ACC112 (cell line): ENCODE results near the gene ASMT.

Source experiments
- H2AFZ ChIP-seq: fragments of 200-600 bp; sonication (generic); one replicate; pipeline ENCODE4 v1.6.0; 2017; ENCODE audit warnings: antibody characterized with exemption, low read length; ENCODE audit not compliant: unreplicated experiment
- H3K27ac ChIP-seq: fragments of 200-600 bp; sonication (generic); 2 replicates; pipeline ENCODE4 v1.5.1; 2014; ENCODE audit warnings: low read depth, mild to moderate bottlenecking, antibody characterized with exemption, low read length, moderate library complexity
- H3K27me3 ChIP-seq: fragments of 200-600 bp; sonication (generic); 2 replicates; pipeline ENCODE4 v1.6.1; 2014; ENCODE audit warnings: mild to moderate bottlenecking, antibody characterized with exemption, low read length, moderate library complexity, mixed read lengths; ENCODE audit not compliant: insufficient read depth
- H3K36me3 ChIP-seq: fragments of 200-600 bp; sonication (generic); 2 replicates; pipeline ENCODE4 v1.6.1; 2016; ENCODE audit warnings: mild to moderate bottlenecking, antibody characterized with exemption, low read length, moderate library complexity, mixed read lengths; ENCODE audit not compliant: insufficient read depth
- H3K4me1 ChIP-seq: fragments of 200-600 bp; sonication (generic); one replicate; pipeline ENCODE4 v1.6.1; 2016; ENCODE audit warnings: low read length, mixed read lengths; ENCODE audit not compliant: insufficient read depth, unreplicated experiment, control insufficient read depth
- H3K4me3 ChIP-seq: fragments of 200-600 bp; sonication (generic); 2 replicates; pipeline ENCODE4 v1.5.1; 2014; ENCODE audit warnings: mild to moderate bottlenecking, low read depth, low read length
- H3K79me2 ChIP-seq: fragments of 200-600 bp; sonication (generic); one replicate; pipeline ENCODE4 v1.6.0; 2016; ENCODE audit warnings: low read length; ENCODE audit not compliant: control insufficient read depth, unreplicated experiment, insufficient read depth

Gene ASMT

DNA sequence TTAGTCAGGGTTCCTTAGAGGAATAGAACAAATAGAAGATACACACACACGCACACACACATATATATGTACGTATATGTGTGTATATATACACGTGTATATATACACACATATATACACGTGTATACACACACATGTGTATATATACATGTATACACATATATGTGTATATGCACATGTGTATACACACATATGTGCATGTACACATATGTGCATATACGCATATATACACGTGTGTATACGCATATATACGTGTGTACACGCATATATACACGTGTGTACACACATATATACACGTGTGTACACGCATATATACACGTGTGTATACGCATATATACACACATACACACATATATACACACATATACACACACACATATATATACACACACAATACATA lies 41.5 kb downstream of the ASMT start:
- H2AFZ ChIP-seq = no peak overlapping the region
- H3K79me2 ChIP-seq = no peaks in the 10 kb centered on the region
- H3K4me3 ChIP-seq = no peak overlapping the region
- H3K27me3 ChIP-seq = no peaks in the 10 kb centered on the region
- H3K36me3 ChIP-seq = no peaks in the 10 kb centered on the region
- H3K4me1 ChIP-seq = peaks cover 8% of the 10 kb centered on the region
- H3K27ac ChIP-seq = no peak overlapping the region

DNA sequence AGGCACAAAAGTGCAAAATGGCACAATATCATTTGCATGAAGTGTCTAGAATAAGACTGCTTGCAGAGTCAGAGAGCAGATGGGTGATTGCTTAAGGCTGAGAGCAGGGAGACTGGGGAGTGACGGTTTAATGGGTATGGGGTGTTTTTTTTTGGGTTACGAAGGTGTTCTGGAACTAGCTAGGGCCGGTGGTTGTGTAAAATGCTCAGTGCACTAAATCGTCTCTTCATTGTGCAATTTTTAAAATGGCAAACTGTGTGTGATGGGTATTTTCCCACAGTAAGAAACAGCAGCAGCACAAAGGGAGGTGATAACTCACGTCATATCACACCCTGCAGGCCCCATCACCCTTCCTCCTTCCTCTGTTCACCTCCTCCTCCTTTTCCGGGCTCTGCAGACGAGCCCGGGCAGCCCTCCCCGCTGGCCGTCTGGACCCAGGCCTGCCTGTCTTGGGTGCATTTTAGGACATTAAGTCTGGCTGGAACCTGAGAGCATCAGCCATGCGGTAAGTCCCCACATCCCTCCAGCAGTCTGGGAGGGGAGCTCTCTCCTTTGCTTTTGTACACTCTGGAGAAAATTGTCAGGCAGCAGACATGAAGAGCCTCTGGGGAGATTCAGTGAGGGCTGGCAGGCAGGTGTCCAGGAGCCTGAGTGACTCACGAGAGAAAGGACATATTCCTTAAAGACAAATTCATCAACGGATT lies 42.7 kb downstream of the ASMT start:
- H3K27ac ChIP-seq = no peak overlapping the region
- no peak overlapping the region for H2AFZ ChIP-seq
- H3K79me2 ChIP-seq = no peaks in the 10 kb centered on the region
- H3K4me1 ChIP-seq = peaks cover 8% of the 10 kb centered on the region
- H3K4me3 ChIP-seq = no peak overlapping the region
- no peaks in the 10 kb centered on the region for H3K36me3 ChIP-seq
- no peaks in the 10 kb centered on the region for H3K27me3 ChIP-seq

DNA sequence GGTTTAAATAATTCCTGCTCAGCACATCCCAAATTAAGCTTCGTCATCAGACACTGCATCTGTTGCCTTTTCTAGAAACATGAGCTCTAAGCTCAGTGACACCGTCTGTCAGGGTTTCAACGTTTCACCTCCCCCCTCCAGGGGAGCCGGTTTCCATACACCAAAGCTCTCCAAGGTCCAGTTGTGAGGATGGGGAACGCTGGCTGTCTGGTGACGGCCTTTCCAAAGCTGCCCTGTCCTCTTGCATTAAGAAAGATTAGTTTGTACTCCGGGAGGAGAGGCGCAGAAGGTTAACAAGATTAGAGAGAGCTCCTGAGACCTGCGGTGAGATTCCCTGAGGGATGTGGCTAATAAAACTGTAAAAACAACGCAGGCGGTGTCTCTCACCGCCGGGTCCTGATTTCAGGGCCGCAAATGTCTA lies 43.2 kb downstream of the ASMT start:
- H3K27ac ChIP-seq = no peak overlapping the region
- no peaks in the 10 kb centered on the region for H3K36me3 ChIP-seq
- no peaks in the 10 kb centered on the region for H3K27me3 ChIP-seq
- H3K4me1 ChIP-seq = peaks cover 8% of the 10 kb centered on the region
- peak overlapping the region; percentile 13 for H2AFZ ChIP-seq
- no peaks in the 10 kb centered on the region for H3K79me2 ChIP-seq
- peak overlapping the region; percentile 14; the same call in 1 of the 2 replicates for H3K4me3 ChIP-seq

DNA sequence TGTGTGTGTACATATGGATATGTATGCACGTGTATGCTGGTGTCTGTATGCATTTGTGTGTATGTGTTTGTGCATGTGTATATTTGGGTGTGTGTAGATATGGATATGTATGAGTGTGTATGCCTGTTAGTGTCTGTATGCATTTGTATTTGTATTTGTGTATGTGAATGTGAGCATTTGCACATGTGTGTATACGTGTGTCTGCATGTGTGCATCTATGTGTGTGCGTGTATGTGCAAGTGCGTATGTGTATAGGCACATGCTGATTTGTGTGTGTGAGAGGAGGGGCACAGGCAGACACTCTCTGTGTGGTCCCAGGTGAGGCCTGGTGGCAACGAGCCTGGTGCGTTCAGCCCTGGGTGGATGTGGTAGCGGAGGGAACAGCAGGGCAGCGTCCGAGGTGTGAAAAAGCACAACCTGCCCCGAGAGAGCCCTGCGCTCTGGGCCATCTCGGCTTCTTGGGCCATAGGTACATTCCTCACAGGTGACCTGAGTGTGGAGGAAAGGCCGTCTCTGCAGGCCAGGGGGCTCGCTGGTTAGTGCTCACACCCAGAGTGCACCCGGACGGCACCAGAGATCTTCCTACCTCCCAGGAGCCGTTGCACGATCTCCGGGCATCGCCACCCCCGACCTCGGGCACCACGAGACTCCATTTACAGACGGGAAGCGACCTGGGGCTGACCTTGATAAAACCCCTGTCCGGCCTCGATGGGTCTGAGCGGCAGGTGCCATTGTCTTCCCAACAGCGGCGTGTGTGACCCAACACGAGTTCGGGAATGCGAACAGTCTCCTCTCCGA lies 45.0 kb downstream of the ASMT start:
- peaks cover 8% of the 10 kb centered on the region for H3K4me1 ChIP-seq
- no peak overlapping the region for H3K27ac ChIP-seq
- no peaks in the 10 kb centered on the region for H3K79me2 ChIP-seq
- no peak overlapping the region for H2AFZ ChIP-seq
- H3K27me3 ChIP-seq = peaks cover 7% of the 10 kb centered on the region; the same call in 1 of the 2 replicates
- H3K36me3 ChIP-seq = no peaks in the 10 kb centered on the region
- no peak overlapping the region for H3K4me3 ChIP-seq

DNA sequence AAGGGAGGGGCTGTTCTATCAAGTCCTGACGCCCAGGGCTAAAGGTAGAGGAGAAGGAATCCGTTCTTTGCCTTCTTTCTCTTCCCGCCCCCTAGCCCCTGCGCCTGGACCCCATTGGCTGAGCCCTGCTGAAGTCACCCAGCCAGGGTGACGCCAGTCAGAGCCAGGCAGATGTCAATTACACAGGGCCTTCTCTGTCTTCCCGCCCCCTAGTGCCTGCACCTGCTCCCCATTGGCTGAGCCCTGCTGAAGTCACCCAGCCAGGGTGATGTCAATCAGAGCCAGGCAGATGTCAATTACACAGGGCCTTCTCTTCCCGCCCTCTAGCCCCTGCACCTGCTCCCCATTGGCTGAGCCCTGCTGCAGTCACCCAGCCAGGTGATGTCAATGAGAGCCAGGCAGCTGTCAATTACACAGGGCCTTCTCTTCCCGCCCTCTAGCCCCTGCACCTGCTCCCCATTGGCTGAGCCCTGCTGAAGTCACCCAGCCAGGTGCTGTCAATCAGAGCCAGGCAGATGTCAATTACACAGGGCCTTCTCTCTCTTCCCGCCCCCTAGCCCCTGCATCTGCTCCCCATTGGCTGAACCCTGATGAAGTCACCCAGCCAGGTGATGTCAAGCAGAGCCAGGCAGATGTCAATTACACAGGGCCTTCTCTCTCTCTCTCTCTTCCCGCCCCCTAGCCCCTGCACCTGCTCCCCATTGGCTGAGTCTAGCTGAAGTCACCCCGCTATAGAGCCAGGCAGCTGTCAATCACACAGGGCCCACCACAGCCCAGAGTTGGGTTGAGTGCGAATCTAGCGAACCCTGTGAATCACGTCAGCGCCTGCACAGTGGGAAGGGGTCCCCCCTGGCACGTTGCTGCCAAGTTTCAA lies 46.4 kb downstream of the ASMT start:
- peaks cover 7% of the 10 kb centered on the region; the same call in 1 of the 2 replicates for H3K27me3 ChIP-seq
- no peak overlapping the region for H3K27ac ChIP-seq
- H3K36me3 ChIP-seq = no peaks in the 10 kb centered on the region
- no peaks in the 10 kb centered on the region for H3K79me2 ChIP-seq
- no peak overlapping the region for H3K4me3 ChIP-seq
- H3K4me1 ChIP-seq = peaks cover 8% of the 10 kb centered on the region
- H2AFZ ChIP-seq = no peak overlapping the region

DNA sequence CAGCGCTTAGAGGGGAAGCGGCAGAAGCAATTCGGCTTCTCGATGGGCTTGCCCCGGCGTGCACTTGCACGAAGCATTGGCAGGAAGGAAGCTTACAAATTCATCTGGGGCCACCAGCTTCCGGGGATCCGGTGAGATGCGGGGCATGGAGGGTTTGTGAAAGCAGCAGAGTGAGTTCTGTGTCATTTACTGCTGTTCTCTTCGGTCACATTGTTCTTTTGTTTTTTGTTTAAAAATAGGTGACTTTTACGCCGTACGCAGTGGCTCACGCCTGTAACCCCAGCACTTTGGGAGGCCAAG lies 47.0 kb downstream of the ASMT start:
- Histone ChIP-seq H3K27ac (no peak overlapping the region), H3K27me3 (peaks cover 7% of the 10 kb centered on the region; the same call in 1 of the 2 replicates), H3K79me2 (no peaks in the 10 kb centered on the region), H3K36me3 (no peaks in the 10 kb centered on the region), H3K4me3 (no peak overlapping the region), H2AFZ (no peak overlapping the region), H3K4me1 (peaks cover 8% of the 10 kb centered on the region)

DNA sequence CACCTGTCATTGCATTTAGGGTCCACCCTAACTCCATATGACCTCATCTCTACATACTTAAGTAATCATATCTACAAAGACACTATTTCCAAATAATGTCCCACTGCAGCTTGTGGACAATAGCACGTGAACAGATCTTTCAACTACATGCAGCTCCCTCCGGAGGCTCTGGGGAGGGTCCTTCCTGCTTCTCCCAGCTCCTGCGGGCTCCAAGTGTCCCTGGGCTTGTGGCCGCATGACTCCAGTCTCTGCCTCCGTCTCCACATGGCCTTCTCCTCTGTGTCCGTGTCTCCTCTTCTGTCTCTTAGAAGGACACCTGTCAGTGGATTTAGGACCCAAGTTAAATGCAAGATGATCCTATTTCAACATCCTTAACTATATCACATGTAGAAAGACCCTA lies 52.7 kb downstream of the ASMT start:
- Histone ChIP-seq H3K27ac (no peak overlapping the region), H3K4me3 (no peak overlapping the region), H3K79me2 (no peaks in the 10 kb centered on the region), H3K36me3 (no peaks in the 10 kb centered on the region), H3K4me1 (no peaks in the 10 kb centered on the region), H3K27me3 (peaks cover 14% of the 10 kb centered on the region; the same call in 1 of the 2 replicates), H2AFZ (no peak overlapping the region)

DNA sequence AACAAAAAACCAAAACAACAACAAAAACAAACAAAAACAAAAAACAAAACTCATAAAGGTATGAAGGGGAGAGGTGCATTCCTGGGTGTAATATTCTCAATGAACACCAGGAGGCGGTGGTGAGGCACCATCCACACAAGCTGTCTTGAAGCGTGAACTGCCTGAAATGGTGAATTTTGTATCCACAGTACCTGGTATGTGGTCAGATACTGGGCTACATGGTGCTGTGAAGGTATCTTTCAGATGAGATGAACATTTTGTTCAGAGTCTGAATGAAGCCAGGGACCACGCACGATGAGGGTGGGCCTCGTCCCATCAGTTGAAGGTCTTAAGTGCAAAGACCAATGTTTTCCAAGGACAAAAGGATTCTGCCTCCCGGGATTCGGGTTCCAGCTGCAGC lies 58.5 kb downstream of the ASMT start:
- H3K79me2 ChIP-seq = no peaks in the 10 kb centered on the region
- no peaks in the 10 kb centered on the region for H3K4me1 ChIP-seq
- H3K27ac ChIP-seq = no peak overlapping the region
- no peaks in the 10 kb centered on the region for H3K27me3 ChIP-seq
- no peaks in the 10 kb centered on the region for H3K36me3 ChIP-seq
- H2AFZ ChIP-seq = no peak overlapping the region
- no peak overlapping the region for H3K4me3 ChIP-seq

DNA sequence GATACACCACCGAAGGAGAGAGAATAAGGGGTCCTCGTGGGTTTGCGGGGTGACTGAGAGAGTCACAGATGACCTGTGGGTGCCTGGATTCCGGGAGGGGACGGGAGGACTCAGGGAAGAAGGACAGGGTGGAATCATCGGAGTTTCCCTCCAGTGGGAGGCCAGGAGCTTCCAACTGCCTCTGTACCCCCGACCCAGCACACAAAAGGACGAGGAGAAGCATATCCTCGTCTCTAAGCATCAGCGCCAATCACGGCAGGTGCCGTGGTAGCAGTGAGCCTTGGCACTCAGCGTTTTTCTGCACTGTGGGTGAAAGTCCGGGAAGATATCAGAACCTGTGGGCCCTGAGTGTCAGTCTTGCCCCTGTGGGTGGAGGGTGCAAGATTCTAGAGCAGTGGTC lies 62.0 kb downstream of the ASMT start:
- no peaks in the 10 kb centered on the region for H3K36me3 ChIP-seq
- H3K4me1 ChIP-seq = no peaks in the 10 kb centered on the region
- H2AFZ ChIP-seq = no peak overlapping the region
- H3K27me3 ChIP-seq = no peaks in the 10 kb centered on the region
- no peak overlapping the region for H3K27ac ChIP-seq
- H3K79me2 ChIP-seq = no peaks in the 10 kb centered on the region
- H3K4me3 ChIP-seq = no peak overlapping the region

DNA sequence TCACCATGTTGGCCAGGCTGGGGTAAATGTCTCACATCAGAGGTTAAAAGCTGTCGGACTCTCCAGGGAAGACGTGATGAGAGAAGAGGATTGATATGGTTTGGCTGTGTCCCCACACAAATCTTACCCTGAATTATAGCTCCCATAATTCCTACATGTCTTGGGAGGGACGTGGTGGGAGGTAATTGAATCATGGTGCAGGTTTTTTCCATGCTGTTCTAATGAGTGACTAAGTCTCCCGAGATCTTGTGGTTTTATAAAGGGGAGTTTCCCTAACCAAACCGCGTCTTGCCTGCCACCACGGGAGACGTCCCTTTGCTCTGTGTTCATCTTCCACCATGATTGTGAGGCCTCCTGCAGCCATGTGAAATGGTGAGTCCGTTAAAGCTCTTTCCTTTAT lies 64.4 kb downstream of the ASMT start:
- no peak overlapping the region for H2AFZ ChIP-seq
- H3K4me3 ChIP-seq = no peak overlapping the region
- no peak overlapping the region for H3K27ac ChIP-seq
- H3K27me3 ChIP-seq = 0 out of 2 replicates have a peak, but pooled peaks cover 5% of the 10 kb centered on the region
- H3K4me1 ChIP-seq = no peaks in the 10 kb centered on the region
- no peaks in the 10 kb centered on the region for H3K79me2 ChIP-seq
- H3K36me3 ChIP-seq = no peaks in the 10 kb centered on the region
